H1 (cell line): ENCODE data around the gene PPP1R27. TPM values are rescaled to one million over a fixed set of nuclear protein-coding genes. Genes with fewer than 3 reads are reported as not detected.
A peak's percentile ranks its signal among the peaks of the same experiment; 100 is the strongest.

Experiments used
- CTCF ChIA-PET: fragments of 300-600 bp; sonication (Branson Sonifier 250); formaldehyde crosslinking; loops from one replicate; lab custom pipeline; 2021; ENCODE audit not compliant: partially characterized antibody; lab: Charles Lee
- POLR2A ChIA-PET: fragments of 300-600 bp; sonication (Branson Sonifier 250); formaldehyde crosslinking; loops from one replicate; lab custom pipeline; 2021; ENCODE audit warnings: inconsistent platforms; ENCODE audit not compliant: partially characterized antibody; lab: Charles Lee
- DNase-seq, 2 experiments: peaks; one replicate each; pipeline versions ENCODE4 v3.0.0 to v3.0.0-alpha.2; 2010 to 2022; ENCODE audit warnings: low spot score in 2 of 2, low read depth in 1 of 2, mixed read lengths in 1 of 2
- FAIRE-seq: peaks from 2 replicates; lab custom pipeline; 2011; peaks lifted over from hg19 to GRCh38; lab: Jason Lieb, UNC
- H2AFZ ChIP-seq: 2 replicates; pipeline ENCODE4 v1.8.1; 2012; ENCODE audit warnings: low read length, inconsistent platforms
- H2AK5ac ChIP-seq: 2 replicates; pipeline ENCODE4 v1.6.1; 2013; ENCODE audit warnings: low read depth, low read length
- H2BK120ac ChIP-seq: replicated peaks from 2 replicates; pipeline ENCODE3; 2013; ENCODE audit warnings: low read depth, low read length, inconsistent platforms
- H2BK12ac ChIP-seq: 2 replicates; pipeline ENCODE4 v1.6.1; 2013; ENCODE audit warnings: low read depth, low read length
- H2BK15ac ChIP-seq: 2 replicates; pipeline ENCODE4 v1.6.1; 2013; ENCODE audit warnings: low read length
- H2BK20ac ChIP-seq: 2 replicates; pipeline ENCODE4 v1.6.1; 2013; ENCODE audit warnings: low read length
- H2BK5ac ChIP-seq: 2 replicates; pipeline ENCODE4 v1.6.1; 2013; ENCODE audit warnings: low read depth, low read length
- H3K14ac ChIP-seq: 2 replicates; pipeline ENCODE4 v1.6.1; 2013; ENCODE audit warnings: inconsistent platforms; ENCODE audit not compliant: insufficient read length
- H3K18ac ChIP-seq: 2 replicates; pipeline ENCODE4 v1.6.1; 2013; ENCODE audit warnings: low read length; ENCODE audit errors: extremely low read depth
- H3K23ac ChIP-seq: 2 replicates; pipeline ENCODE4 v1.6.1; 2013; ENCODE audit warnings: inconsistent platforms; ENCODE audit not compliant: insufficient read length
- H3K23me2 ChIP-seq: 2 replicates; pipeline ENCODE4 v1.6.1; 2013; ENCODE audit warnings: low read depth, low read length
- H3K27ac ChIP-seq: 2 replicates; pipeline ENCODE4 v1.6.1; 2011; ENCODE audit warnings: low read depth, low read length, inconsistent platforms
- H3K27me3 ChIP-seq, 4 experiments: replicated peaks in 1 of 4; 1 replicate in 1 of 4; 2 replicates in 3 of 4; pipeline versions ENCODE4 v1.6.1 to v1.8.1; 2011 to 2013; ENCODE audit warnings: low read length in 3 of 4, mild to moderate bottlenecking in 3 of 4, inconsistent platforms in 2 of 4, mixed read lengths in 2 of 4, moderate library complexity in 1 of 4; ENCODE audit not compliant: control insufficient read depth in 3 of 4, insufficient read depth in 3 of 4; ENCODE audit errors: extremely low read depth in 1 of 4
- H3K36me3 ChIP-seq, 4 experiments: 2 replicates each; pipeline versions ENCODE4 v1.6.1 to v1.8.1; 2011 to 2013; ENCODE audit warnings: mild to moderate bottlenecking in 4 of 4, low read length in 3 of 4, moderate library complexity in 2 of 4, control low read depth in 1 of 4, inconsistent platforms in 1 of 4; ENCODE audit not compliant: insufficient read depth in 4 of 4, control insufficient read depth in 2 of 4
- H3K4ac ChIP-seq: replicated peaks from 2 replicates; pipeline ENCODE3; 2013; ENCODE audit warnings: low read length, low read depth, mixed read lengths, inconsistent platforms; ENCODE audit not compliant: insufficient read length
- H3K4me1 ChIP-seq, 4 experiments: replicated peaks in 1 of 4; 1 replicate in 1 of 4; 2 replicates in 3 of 4; pipeline versions ENCODE4 v1.6.1 to v1.8.1; 2011 to 2013; ENCODE audit warnings: low read length in 3 of 4, inconsistent platforms in 2 of 4, mixed read lengths in 1 of 4; ENCODE audit not compliant: insufficient read depth in 4 of 4, control insufficient read depth in 3 of 4
- H3K4me2 ChIP-seq, 2 experiments: 2 replicates each; pipeline versions ENCODE4 v1.6.1 to v1.8.1; 2011 to 2013; ENCODE audit warnings: low read depth in 2 of 2, low read length in 2 of 2, control low read depth in 1 of 2, inconsistent platforms in 1 of 2, mild to moderate bottlenecking in 1 of 2; ENCODE audit not compliant: insufficient read depth in 1 of 2
- H3K4me3 ChIP-seq, 4 experiments: fragments of 200-600, 300-600 bp in 1 of 4; sonication (generic), shearing (Covaris generic), sonication (Bioruptor Twin) in 1 of 4; 2 replicates each; pipeline versions ENCODE4 v1.5.1 to v1.8.1; 2011 to 2016; ENCODE audit warnings: low read length in 4 of 4, low read depth in 3 of 4, control low read depth in 2 of 4, inconsistent platforms in 2 of 4, mild to moderate bottlenecking in 2 of 4, mixed read lengths in 1 of 4, moderate library complexity in 1 of 4; ENCODE audit not compliant: insufficient read depth in 2 of 4; ENCODE audit errors: extremely low read depth in 1 of 4
- H3K56ac ChIP-seq: replicated peaks from 2 replicates; pipeline ENCODE3; 2013; ENCODE audit warnings: low read depth, mild to moderate bottlenecking, mixed read lengths, low read length, inconsistent platforms; ENCODE audit not compliant: insufficient read length
- H3K79me1 ChIP-seq: 2 replicates; pipeline ENCODE4 v1.6.1; 2013; ENCODE audit warnings: low read depth, low read length, control low read depth
- H3K79me2 ChIP-seq, 2 experiments: 2 replicates each; pipeline versions ENCODE4 v1.6.1 to v1.8.1; 2012 to 2013; ENCODE audit warnings: low read length in 2 of 2, mild to moderate bottlenecking in 2 of 2, inconsistent platforms in 1 of 2; ENCODE audit not compliant: insufficient read depth in 2 of 2, control insufficient read depth in 1 of 2
- H3K9ac ChIP-seq, 4 experiments: replicated peaks in 1 of 4; 1 replicate in 1 of 4; 2 replicates in 3 of 4; pipeline versions ENCODE4 v1.6.1 to v1.8.1; 2011 to 2013; ENCODE audit warnings: low read depth in 3 of 4, low read length in 3 of 4, control low read depth in 2 of 4, mild to moderate bottlenecking in 2 of 4, moderate library complexity in 2 of 4, inconsistent platforms in 1 of 4; ENCODE audit errors: extremely low read depth in 1 of 4
- H3K9me3 ChIP-seq, 2 experiments: 2 replicates each; pipeline versions ENCODE4 v1.6.1 to v1.8.1; 2012 to 2013; ENCODE audit warnings: mild to moderate bottlenecking in 2 of 2, moderate library complexity in 2 of 2, control low read depth in 1 of 2, inconsistent platforms in 1 of 2, low read depth in 1 of 2, low read length in 1 of 2, mixed read lengths in 1 of 2; ENCODE audit not compliant: insufficient read depth in 2 of 2
- H4K20me1 ChIP-seq, 2 experiments: replicated peaks in 1 of 2; 2 replicates each; pipeline versions ENCODE3 to v1.8.1; 2011 to 2013; ENCODE audit warnings: inconsistent platforms in 2 of 2, low read length in 2 of 2, mild to moderate bottlenecking in 1 of 2; ENCODE audit not compliant: insufficient read depth in 2 of 2, control insufficient read depth in 1 of 2
- H4K5ac ChIP-seq: 2 replicates; pipeline ENCODE4 v1.6.1; 2013; ENCODE audit warnings: low read length, low read depth, mixed read lengths, inconsistent platforms; ENCODE audit not compliant: insufficient read length
- H4K8ac ChIP-seq: 2 replicates; pipeline ENCODE4 v1.8.0; 2013; ENCODE audit warnings: mild to moderate bottlenecking, moderate library complexity, low read length, inconsistent platforms; ENCODE audit not compliant: insufficient read depth; ENCODE audit errors: extremely low read depth
- H4K91ac ChIP-seq: replicated peaks from 2 replicates; pipeline ENCODE3; 2013; ENCODE audit warnings: low read length, mixed read lengths, inconsistent platforms; ENCODE audit not compliant: insufficient read length
- ATF3 ChIP-seq: IDR thresholded peaks from 2 replicates; pipeline ENCODE4 v1.6.1; 2011; ENCODE audit warnings: low read depth, mild to moderate bottlenecking, low read length; ENCODE audit not compliant: insufficient read depth
- CREB1 ChIP-seq: IDR thresholded peaks from 2 replicates; pipeline ENCODE4 v1.6.1; 2012; ENCODE audit warnings: inconsistent platforms
- E2F6 ChIP-seq: IDR thresholded peaks from 2 replicates; pipeline ENCODE4 v1.6.1; 2012; ENCODE audit warnings: inconsistent platforms
- GABPA ChIP-seq: IDR thresholded peaks from 2 replicates; pipeline ENCODE4 v1.6.1; 2011; ENCODE audit warnings: mild to moderate bottlenecking, low read length, moderate library complexity, borderline replicate concordance; ENCODE audit not compliant: insufficient read depth
- MAX ChIP-seq: IDR thresholded peaks from 2 replicates; pipeline ENCODE4 v1.6.1; 2012; ENCODE audit warnings: inconsistent platforms
- PHF8 ChIP-seq: fragments of 200-600 bp; sonication (generic); conservative IDR thresholded peaks from 2 replicates; pipeline ENCODE4 v1.7.1; 2012; ENCODE audit warnings: low read depth, mild to moderate bottlenecking, inconsistent platforms, low read length, moderate library complexity
- SIN3A ChIP-seq, 2 experiments: IDR thresholded peaks in 1 of 2; conservative IDR thresholded peaks in 1 of 2; 2 replicates each; pipeline ENCODE4 v1.6.1; 2011 to 2012; ENCODE audit warnings: low read length in 2 of 2, improper control_type of control experiment in 1 of 2, low read depth in 1 of 2, mild to moderate bottlenecking in 1 of 2
- TBP ChIP-seq: IDR thresholded peaks from 2 replicates; pipeline ENCODE4 v1.6.1; 2011; ENCODE audit warnings: low read depth, low read length, improper control_type of control experiment
- WGBS, 2 experiments: shearing (Covaris generic) in 1 of 2; methylation state at CpG; one replicate each; pipeline versions ENCODE4 v1.1.6 to v1.1.7; 2013 to 2015; ENCODE audit warnings: low lambda C conversion rate in 2 of 2, mixed read lengths in 2 of 2, inconsistent platforms in 1 of 2, low coverage in 1 of 2, missing lambda C conversion rate in 1 of 2; ENCODE audit not compliant: insufficient replicate concordance in 2 of 2, insufficient coverage in 1 of 2, insufficient read length in 1 of 2; ENCODE audit errors: extremely low coverage in 1 of 2, missing lambda C conversion rate in 1 of 2; 5-methylcytosine and 5-hydroxymethylcytosine counted together
- polyA plus RNA-seq, 7 experiments: library from polyadenylated mRNA; depleted of rRNA in 3 of 7; stranded (reverse) in 5 of 7; unstranded in 2 of 7; fragments of >200 nt in 5 of 7; fragments of 200-250 nt in 2 of 7; gene quantifications; 1 replicate in 5 of 7; 2 replicates in 1 of 7; 4 replicates in 1 of 7; pipeline versions ENCODE4 v1.2.1 to v1.2.3, GENCODE V29; 2011 to 2013; ENCODE audit warnings: missing spikeins in 2 of 7, mixed read lengths in 2 of 7
- total RNA-seq: library from RNA; stranded (reverse); fragmentation: NEBNext Ultra II Directional; extraction: Animal tissue kit (Norgen Biotek cat#: 25700); gene quantifications from 2 replicates; pipeline ENCODE4 v1.2.1, GENCODE V29; 2021

The PPP1R27 gene
- total and polyA plus RNA-seq, 2 of the 8 experiments (the other 6 are each of a cell fraction or from before 2014, with no cell fraction given): 0.27 TPM; not detected in 1

GRCh38 chr17:81833160-81833920 lies 1.5 kb downstream of the PPP1R27 start, which contains the start of gene MCRIP1:
Gene MCRIP1 (minus strand): TSS chr17:81833291. CDS start chr17:81824506, 8,785 bp downstream.
- Histone ChIP-seq H3K79me2 (peaks cover 0 to 15% of the 10 kb centered on the region in 2 experiments; a peak in 1 of 4 replicates), H3K36me3 (no peaks in the 10 kb centered on the region; a peak in 1 of 8 replicates), H2BK12ac (peak within 1 kb of the TSS; percentile 75; the same call in 1 of the 2 replicates), H4K20me1 (peaks cover 0 to 16% of the 10 kb centered on the region in 2 experiments), H3K27me3 (0 out of 7 replicates have a peak, but pooled peaks cover 0 to 2% (median 0%) of the 10 kb centered on the region in 4 experiments), H3K4me1 (peaks cover 0 to 15% (median 8%) of the 10 kb centered on the region in 4 experiments; a peak in 4 of 7 replicates), H3K56ac (peak within 1 kb of the TSS; percentile 96), H3K4ac (peak within 1 kb of the TSS; percentile 90), H4K8ac (peak within 1 kb of the TSS; percentile 98), H2BK15ac (peak within 1 kb of the TSS; percentile 88; the same call in 1 of the 2 replicates), H3K23ac (no peak within 1 kb of the TSS), H2BK5ac (peak within 1 kb of the TSS; percentile 86), H3K9ac (peak within 1 kb of the TSS; percentile 80 to 93 (median 86)), H2AFZ (no peak within 1 kb of the TSS; the same call in 1 of the 2 replicates), H3K23me2 (peaks cover 8% of the 10 kb centered on the region), H3K79me1 (peaks cover 13% of the 10 kb centered on the region), H2BK120ac (peak within 1 kb of the TSS; percentile 33), H3K9me3 (no peaks in the 10 kb centered on the region), H2BK20ac (no peak within 1 kb of the TSS), H4K5ac (peak within 1 kb of the TSS; percentile 93), H3K4me3 (peak within 1 kb of the TSS; percentile 81 to 97 (median 85)), H2AK5ac (peak within 1 kb of the TSS; percentile 75), H3K18ac (peak within 1 kb of the TSS; percentile 83), H3K27ac (peak within 1 kb of the TSS; percentile 83), H3K14ac (peak within 1 kb of the TSS; percentile 54), H4K91ac (peak within 1 kb of the TSS; percentile 91), H3K4me2 (peak within 1 kb of the TSS; percentile 94 to 95)
- FAIRE-seq (no peak), DNase-seq (peak; percentile 60 to 95)
- WGBS, 2 experiments: 1% methylated on average over 28 of the region's 76 CpGs; no CpG with 5 or more reads in 1 of the 2 experiments
- ChIA-PET POLR2A (interaction anchor here (0.8 to 5.0 kb wide), 23 partner anchors 9 to 167 kb away, joined by 3 to 37 read pairs (median 5); partner anchors contain the start of genes ARHGDIA, CCDC137, MRPL12 and OXLD1), CTCF (interaction anchor here (0.7 to 2.5 kb wide), 6 partner anchors 11 to 100 kb away, joined by 3 to 10 read pairs (median 4); no protein-coding TSS in a partner anchor)
- TF ChIP-seq CREB1 (peak; percentile 88), TBP (peak; percentile 73; the same call in 1 of the 2 replicates), SIN3A (conservative IDR thresholded peaks at IDR 0.05 in 1 of 2, IDR thresholded peaks at IDR 0.05 in 1 of 2; ENCODE audit: low read depth in 1 of 2, low read length in 2 of 2) (0 out of 4 replicates have a peak, but pooled peaks of 1 of the 2 experiments have one; percentile 23), PHF8 (peak; percentile 94), E2F6 (peak; percentile 86), MAX (peak; percentile 86), GABPA (peak; percentile 61; the same call in 1 of the 2 replicates), ATF3 (peak; percentile 85)
